ENCODE data around the gene MPV17L.

DNA sequence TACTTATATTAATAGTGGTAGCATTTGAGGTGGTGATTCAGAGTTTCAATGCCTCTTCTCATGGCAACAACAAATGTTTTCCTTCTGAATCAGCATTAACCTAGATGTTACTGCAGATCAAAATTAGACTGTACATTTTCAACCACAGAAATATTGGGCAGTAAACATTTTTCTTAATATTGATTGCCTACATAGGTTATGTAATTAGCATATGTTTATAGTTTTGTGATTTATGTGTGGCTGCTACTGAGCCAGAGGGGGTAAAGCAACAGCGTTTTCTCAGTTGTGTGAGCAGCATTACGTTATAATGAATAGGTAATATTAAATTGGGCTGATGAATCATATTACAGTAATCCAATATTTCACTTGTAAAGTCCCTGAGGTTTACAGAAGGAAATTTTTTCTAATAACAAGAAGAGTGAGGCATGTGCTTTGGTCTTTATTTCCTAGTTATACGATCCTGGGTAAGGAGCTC is 20.0 kb downstream of the MPV17L start:
- no peak for TF ChIP-seq POLR2AphosphoS5 (IDR thresholded peaks at IDR 0.05; ENCODE audit: insufficient read depth in 1 of 2, low read depth in 1 of 2)
- TF ChIP-seq, protein P1, sequence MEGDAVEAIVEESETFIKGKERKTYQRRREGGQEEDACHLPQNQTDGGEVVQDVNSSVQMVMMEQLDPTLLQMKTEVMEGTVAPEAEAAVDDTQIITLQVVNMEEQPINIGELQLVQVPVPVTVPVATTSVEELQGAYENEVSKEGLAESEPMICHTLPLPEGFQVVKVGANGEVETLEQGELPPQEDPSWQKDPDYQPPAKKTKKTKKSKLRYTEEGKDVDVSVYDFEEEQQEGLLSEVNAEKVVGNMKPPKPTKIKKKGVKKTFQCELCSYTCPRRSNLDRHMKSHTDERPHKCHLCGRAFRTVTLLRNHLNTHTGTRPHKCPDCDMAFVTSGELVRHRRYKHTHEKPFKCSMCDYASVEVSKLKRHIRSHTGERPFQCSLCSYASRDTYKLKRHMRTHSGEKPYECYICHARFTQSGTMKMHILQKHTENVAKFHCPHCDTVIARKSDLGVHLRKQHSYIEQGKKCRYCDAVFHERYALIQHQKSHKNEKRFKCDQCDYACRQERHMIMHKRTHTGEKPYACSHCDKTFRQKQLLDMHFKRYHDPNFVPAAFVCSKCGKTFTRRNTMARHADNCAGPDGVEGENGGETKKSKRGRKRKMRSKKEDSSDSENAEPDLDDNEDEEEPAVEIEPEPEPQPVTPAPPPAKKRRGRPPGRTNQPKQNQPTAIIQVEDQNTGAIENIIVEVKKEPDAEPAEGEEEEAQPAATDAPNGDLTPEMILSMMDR (IDR thresholded peaks at IDR 0.05) = no peak
- TF ChIP-seq POLR2A (IDR thresholded peaks at IDR 0.05) = no peak

All from vagina (tissue), 2 donors.